GM19023 (cell line): Measurements from ENCODE around the gene CEP41.
"Not testable (repeated sequence)": the region's sequence is repeated elsewhere in the genome, so short reads cannot be mapped to it uniquely, and the experiment has no call there.

ENCODE experiments used
- ATAC-seq: cut with Tn5 transposase; IDR thresholded peaks from one replicate; pipeline ENCODE4 v1.9.1; 2021; ENCODE audit warnings: mild to moderate bottlenecking, moderate library complexity; ENCODE audit not compliant: unreplicated experiment

CEP41 gene

DNA sequence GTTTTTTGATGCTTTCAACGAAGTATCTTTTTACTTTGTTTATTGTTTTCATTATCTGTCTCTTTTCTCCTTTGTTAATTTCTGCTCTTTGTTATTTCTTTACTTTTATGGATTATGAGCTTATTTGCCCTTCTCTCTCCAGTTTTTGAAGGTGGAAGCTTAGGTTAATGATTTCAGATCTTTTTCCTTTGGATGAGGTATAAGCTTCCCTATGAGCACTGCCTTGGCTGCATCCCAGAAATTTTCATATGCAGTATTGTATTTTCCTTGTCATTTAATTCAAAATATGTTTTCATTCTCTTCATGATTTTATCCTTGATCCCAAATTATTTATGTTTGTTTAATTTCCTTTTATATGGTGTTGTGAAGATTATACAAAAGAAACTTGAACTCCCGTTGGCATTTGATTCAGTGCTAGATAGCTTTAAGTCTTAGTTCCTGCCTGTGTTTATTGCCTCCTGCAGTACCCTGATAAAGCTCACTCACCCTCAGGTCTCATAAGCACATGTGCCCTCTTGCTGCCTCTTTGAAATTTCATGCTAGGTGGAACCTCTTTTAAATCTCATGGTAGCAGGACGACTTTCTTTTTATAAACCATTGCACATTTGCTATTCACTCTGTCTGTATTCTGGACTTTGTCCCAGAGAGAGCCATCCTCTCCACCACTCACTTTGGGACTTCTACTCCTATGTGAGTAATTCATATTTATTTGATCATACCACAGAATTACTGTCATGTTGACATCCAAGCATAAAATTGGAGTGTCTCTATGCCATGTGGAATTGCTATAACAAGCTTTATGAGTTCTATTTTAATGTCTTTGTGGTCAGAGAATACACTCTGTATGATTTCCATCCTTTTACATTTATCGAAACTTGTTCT is 23.0 kb upstream of the CEP41 start:
- ATAC-seq, result no peak

GRCh38 chr7:130461272-130461671 is 20.5 kb upstream of the CEP41 start:
- ATAC-seq, result no peak

GRCh38 chr7:130458257-130458656 is 17.4 kb upstream of the CEP41 start:
- ATAC-seq, result no peak

DNA sequence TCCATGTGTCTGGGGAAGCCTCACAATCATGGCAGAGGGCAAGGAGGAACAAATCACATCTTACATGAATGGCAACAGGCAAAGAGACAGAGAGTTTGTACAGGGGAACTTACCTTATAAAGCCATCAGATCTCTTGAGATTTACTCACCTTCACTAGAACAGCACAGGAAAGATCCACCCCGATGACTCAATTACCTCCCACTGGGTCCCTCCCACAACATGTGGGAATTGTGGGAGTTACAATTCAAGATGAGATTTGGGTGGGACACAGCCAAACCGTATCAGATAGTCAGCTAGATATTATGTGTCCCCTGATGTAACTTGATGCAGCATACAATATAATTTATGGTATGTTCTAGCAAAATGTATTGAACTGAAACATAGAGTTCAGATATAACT is 14.1 kb upstream of the CEP41 start:
- no peak for ATAC-seq

DNA sequence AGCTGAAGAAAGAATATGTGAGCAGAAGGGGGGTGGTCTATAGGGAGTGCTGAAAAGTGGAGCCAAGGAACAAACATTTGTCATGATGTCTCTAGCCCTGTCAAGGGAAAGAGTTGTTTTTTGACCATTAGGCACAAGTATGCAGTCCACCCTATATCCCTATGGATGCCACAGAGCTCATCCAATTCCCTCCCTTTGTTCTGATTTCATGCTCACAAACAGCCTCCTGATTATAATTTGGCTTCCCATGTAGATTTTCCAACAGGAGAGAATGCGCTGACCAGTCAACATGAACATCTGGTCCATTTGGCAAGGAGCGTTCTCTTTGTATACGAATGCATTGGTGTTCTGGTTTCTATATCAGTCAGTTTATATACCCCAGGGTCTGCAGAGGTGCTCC is 12.1 kb upstream of the CEP41 start:
- ATAC-seq, result no peak

DNA sequence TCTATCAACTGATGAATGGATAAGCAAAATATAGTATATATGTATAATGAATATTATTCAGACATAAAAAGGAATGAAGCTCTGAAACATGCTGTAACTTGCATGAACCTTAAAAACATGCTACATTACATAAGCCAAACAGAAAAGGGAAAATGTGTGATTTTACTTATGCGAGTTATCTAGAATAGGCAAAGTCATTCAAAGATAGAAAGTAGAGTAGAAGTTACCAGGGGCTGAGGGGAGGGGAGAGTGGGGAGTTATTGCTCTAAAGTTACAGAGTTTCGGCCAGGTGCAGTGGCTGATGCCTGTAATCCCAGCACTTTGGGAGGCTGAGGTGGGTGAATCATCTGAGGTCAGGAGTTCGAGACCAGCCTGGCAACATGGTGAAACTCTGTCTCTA is 10.5 kb upstream of the CEP41 start:
- not testable (repeated sequence) for ATAC-seq

GRCh38 chr7:130446259-130446658 is 5.4 kb upstream of the CEP41 start:
- ATAC-seq, result no peak

DNA sequence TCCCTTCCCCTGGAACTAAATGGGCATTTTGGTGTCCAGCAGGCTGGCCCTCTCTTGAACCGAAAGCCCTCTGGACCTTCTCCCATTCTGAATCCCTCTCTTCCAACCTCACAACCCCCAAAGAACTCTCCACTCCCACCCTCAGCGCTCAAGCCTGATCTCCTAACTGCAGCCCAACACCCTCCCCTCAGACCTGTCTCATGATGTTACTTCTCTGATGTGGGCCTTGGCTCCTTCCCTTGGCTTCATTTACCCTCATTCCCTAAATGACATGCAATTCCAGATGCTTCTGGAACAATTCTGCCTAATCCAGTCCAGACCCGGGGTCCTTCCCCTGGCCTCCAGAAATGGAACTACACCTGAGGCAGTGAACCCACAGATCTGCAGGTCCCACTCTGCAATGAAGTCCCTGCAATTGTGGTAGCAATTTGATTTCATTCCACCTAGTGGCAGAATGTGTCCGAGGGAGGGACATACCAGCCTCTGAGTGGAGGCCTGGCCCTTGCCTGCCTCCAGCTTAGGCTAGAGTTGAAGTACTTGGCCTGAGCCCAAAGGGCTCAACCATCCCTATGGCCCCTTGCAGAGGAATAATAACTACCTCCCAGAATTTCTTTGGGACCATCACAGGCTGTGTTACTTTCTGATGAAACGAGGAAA is 4.1 kb upstream of the CEP41 start:
- ATAC-seq, result no peak

- ATAC-seq, result no peak
Observed at GRCh38 chr7:130444234-130444633, 3.4 kb upstream of the CEP41 start.

GRCh38 chr7:130442601-130443000 is 1.8 kb upstream of the CEP41 start:
- no peak for ATAC-seq

DNA sequence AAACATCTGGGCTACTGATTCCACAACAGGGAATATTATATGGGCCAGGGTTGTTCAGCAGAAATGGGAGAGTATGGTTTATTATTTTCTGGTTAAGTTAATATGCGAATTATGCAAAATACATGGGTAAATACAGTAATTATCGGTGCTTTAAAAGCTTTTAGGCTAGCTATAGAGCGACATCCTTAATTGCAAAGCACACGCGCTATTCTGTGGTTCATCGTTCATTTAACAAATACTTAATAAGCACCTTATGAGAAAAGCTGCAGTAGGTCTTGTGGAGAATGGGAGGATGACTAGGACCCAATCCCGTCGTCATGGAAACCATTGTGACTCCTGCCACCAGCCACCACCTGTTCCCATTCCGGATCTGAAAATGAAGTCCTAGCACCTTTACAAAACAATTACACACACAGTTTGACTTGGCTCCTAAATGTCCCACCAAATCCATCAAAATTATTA is 623 bp upstream of the CEP41 start:
- ATAC-seq, result no peak

GRCh38 chr7:130436253-130436652 is 4.6 kb downstream of the CEP41 start:
- no peak for ATAC-seq

- no peak for ATAC-seq
Observed at GRCh38 chr7:130435311-130435854, 5.4 kb downstream of the CEP41 start.

GRCh38 chr7:130433301-130433700 is 7.5 kb downstream of the CEP41 start:
- no peak for ATAC-seq

DNA sequence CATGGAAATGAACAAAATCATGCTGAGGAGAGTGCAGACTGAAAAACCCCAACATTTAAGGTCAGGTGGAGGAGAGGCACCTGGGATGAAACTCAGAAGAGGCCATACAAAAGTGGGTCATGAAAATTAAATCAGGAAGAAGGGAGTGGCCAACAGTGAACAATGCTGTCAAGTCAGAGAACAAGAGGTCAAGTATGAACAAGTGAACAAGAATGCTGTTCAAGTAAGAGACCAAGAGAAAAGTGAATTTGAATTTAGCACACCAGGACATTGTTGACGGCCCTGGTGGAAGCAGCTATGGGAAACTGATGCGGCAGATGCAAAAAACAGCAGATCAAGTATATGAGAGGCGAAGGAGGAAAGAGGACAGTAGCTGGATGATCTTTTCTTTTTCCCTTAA is 7.9 kb downstream of the CEP41 start:
- ATAC-seq, result no peak

- no peak for ATAC-seq
Observed at GRCh38 chr7:130430841-130431666, 9.8 kb downstream of the CEP41 start.

- ATAC-seq, result no peak
Observed at GRCh38 chr7:130430115-130430514, 10.7 kb downstream of the CEP41 start.

DNA sequence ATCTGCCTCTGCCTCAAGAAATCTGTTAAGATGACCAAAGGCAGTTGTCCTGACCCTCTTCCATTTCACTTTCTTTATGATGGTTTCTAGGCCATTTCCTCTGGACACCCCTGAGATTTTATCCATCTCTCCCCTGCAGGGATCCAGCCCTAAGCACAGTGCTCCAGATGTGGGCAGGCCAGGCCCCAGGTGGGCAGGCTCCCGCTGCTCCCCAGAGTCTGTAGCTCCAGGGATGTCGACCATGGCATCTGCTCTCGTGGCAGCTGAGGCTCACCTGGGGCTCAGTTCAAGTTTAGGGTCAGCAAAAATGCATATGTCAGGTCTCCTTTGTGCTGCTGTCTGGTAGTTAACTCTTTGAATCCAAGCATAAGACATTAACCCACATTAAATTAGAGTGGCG is 11.8 kb downstream of the CEP41 start:
- no peak for ATAC-seq

DNA sequence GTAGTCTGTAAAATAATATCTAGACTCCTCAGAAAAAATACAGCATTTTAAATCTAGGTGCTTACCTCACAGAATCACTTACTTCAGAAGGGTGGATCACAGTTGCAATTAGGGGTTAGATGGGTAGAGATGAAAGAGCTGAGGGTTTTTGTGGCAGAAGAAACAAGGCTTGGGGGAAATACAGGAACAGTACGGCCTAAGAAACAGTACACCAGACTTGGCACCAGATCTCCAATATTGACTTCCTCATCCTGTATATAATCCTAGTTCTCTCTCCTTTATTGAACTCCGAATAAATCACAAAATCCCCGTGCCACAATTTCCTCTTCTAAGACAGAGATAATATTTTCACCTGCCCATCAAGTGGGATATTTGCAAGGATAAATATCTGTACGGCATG is 14.3 kb downstream of the CEP41 start:
- ATAC-seq, result no peak

DNA sequence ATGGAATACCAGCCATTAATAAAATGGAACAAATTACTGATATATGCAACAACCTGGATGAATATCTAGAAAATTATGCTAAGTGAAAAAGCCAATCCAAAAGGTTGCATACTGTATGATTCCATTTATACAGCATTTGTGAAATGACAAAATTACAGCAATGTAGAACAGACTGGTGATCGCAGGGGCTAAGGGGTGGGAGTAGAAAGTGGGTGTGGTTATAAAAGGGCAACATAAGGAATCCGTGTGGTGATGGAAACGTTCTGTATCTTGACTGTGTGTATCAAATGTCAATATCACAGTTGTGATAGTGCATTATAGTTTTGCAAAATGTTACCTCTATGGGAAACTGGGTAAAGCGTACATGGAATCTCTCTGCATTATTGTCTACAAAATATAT is 15.0 kb downstream of the CEP41 start:
- no peak for ATAC-seq

GRCh38 chr7:130423501-130424037 is 17.2 kb downstream of the CEP41 start:
- ATAC-seq, result no peak
